Astrocyte of the spinal cord (primary cell): ENCODE measurements around the gene NKX2-1.

ENCODE experiments used
- DNase-seq: peaks from one replicate; pipeline ENCODE4 v3.0.0; 2011; ENCODE audit warnings: low read depth, low spot score
- H3K4me3 ChIP-seq: 2 replicates; pipeline ENCODE4 v1.5.1; 2011; ENCODE audit warnings: low read depth, mild to moderate bottlenecking, low read length, moderate library complexity
- CTCF ChIP-seq: IDR thresholded peaks from 2 replicates; pipeline ENCODE4 v1.5.1; 2012; ENCODE audit warnings: low read depth, mild to moderate bottlenecking, low read length, inconsistent platforms
- in situ Hi-C: cut with HindIII; loops from 2 replicates; pipeline ENCODE4 v1.10.0; 2017; ENCODE audit warnings: low sequenced_read_pairs

NKX2-1 gene

DNA sequence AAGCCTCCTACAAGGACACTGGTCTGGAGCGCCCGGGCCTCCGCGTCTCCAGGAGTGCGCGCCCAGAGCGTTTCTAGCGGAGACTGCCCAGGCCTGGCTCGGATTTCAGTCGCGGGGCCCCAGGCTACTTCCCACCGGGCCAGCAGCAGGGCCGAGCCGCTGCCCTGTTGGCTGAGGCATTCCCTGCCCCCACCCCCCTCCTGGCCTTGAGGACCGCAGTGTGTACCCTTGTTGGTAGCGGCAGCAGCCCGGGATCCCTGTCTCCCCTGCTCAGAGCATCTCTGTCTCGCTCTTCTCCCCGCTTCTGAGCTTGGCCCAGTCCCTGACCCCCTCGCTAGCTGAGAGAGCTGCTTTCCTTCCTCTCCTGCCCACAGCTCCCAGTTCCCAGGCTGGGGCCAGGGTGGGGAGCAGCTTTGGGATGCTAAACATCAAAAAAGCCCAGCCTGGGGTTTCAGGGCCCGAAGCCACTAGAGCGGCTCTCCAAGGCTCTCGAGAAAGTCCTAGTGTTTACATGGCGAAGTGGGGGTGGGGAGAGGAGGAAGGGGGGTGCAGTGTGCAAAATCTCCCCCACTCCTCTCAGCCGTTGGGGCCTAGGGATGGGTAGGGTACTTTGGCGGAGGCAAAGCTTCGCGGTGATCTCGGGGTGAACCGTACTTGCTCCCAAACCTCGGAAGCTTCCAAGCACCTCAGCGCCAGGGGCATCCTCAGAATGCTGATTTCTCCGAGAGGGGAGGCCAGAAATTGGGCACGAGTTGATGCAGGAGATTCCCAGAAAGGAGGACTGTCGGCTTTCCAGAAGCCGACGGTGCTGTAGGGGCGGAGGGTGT is 6.4 kb downstream of the NKX2-1 start:
- DNase-seq = no peak
- in situ Hi-C loops = no loop called here
- H3K4me3 ChIP-seq = no peak overlapping the region
- TF ChIP-seq CTCF = no peak

- no peak overlapping the region for H3K4me3 ChIP-seq
- in situ Hi-C loops = no loop called here
- TF ChIP-seq CTCF = no peak
- no peak for DNase-seq
These were observed 7.0 kb downstream of the NKX2-1 start for GRCh38 chr14:36513012-36513420.

- no peak overlapping the region for H3K4me3 ChIP-seq
- TF ChIP-seq CTCF = no peak
- in situ Hi-C loops = no loop called here
- DNase-seq = no peak
These were observed 7.4 kb downstream of the NKX2-1 start for GRCh38 chr14:36512585-36513003.

DNA sequence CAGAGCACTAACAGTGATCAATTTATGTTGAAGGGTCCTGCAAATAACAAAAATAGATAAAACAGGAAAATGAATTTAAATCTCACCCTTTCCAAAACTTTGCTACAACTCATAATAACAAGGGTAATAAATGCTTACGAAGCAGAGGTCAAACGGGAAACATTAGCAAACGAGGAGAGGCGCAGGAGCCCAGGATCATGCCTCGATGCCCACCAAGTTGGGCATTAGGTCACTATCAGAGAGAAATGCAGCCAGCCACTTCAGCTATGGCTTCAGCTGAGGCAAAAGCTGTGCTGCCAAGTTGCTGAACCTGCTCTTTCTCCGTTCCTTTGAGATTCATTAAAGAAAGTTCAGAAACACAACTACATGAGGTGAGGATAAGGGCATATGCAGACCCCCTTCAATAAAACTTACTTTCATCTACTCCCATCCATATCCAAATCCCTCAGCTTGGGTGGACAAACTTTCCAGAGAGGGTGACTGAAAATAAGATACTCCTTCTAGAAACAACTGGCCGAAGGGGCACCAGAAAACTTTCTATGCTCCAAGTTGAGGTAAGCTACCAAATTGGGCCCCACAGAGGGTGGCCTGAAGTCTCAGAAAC is 7.9 kb downstream of the NKX2-1 start:
- in situ Hi-C loops = no loop called here
- DNase-seq = no peak

GRCh38 chr14:36510874-36511273 is 9.2 kb downstream of the NKX2-1 start:
- no peak for DNase-seq
- no peak for TF ChIP-seq CTCF
- in situ Hi-C loops = no loop called here
- H3K4me3 ChIP-seq = no peak overlapping the region

More for the DNA sequence above, 7.9 kb downstream of the NKX2-1 start:
- no peak overlapping the region for H3K4me3 ChIP-seq
- TF ChIP-seq CTCF = no peak

DNA sequence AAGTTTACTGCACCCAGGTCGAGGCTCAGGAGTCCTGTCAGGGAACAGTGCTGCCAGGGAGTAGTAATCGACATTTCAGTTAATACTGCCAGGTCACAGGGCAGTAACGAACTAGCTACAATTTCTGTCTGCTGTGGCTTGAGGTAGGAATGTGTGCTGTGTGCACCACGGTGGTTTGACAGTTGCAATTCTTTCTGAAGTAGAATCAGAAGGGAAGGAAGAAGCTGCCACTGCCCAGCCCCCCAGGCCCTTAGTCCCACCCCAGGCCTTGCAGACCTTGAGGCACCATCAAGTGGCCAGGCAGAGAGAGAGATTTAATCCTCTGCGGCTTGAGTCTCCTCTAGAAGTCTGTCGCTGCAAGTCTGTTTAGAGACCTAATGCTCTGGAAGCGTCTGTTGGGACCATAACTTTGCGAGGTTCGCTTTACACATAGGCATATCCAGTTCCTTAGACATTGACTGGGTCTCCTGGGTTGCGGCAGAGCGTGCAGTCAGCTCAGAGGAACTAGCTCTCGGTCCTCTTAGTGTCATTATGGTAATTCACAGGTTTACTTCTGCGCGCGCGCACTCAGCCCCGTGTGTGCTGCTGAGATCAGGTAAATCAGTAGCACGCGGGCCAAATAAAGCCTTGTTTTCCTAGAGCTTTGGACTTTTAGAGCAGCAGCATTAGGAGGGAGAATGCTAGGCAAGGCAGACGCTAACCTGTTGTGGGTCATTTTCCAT is 9.8 kb downstream of the NKX2-1 start:
- no peak for DNase-seq
- H3K4me3 ChIP-seq = no peak overlapping the region
- TF ChIP-seq CTCF = no peak
- in situ Hi-C loops = no loop called here
